Neural crest cell (in vitro differentiated cells): ENCODE results near the gene FER. TPM values are rescaled to one million over a fixed set of nuclear protein-coding genes. Genes with fewer than 3 reads are reported as not detected.

ENCODE experiments used
- DNase-seq: peaks from one replicate; pipeline ENCODE4 v3.0.0; 2021; ENCODE audit warnings: low read depth, mixed read lengths, low spot score
- H3K27ac Mint-ChIP-seq: one replicate; pipeline ENCODE4 v1.8.0; 2021; ENCODE audit warnings: mild to moderate bottlenecking, mixed read lengths; ENCODE audit not compliant: unreplicated experiment
- H3K27me3 Mint-ChIP-seq: 2 replicates; pipeline ENCODE4 v1.8.0; 2021; ENCODE audit warnings: low read depth, mild to moderate bottlenecking, mixed read lengths
- H3K36me3 Mint-ChIP-seq: 2 replicates; pipeline ENCODE4 v1.8.0; 2021; ENCODE audit warnings: low read depth, mild to moderate bottlenecking, mixed read lengths
- H3K4me1 Mint-ChIP-seq: 2 replicates; pipeline ENCODE4 v1.8.0; 2021; ENCODE audit warnings: mixed read lengths
- H3K4me3 Mint-ChIP-seq: one replicate; pipeline ENCODE4 v1.8.0; 2021; ENCODE audit warnings: mild to moderate bottlenecking, mixed read lengths
- H3K9me3 Mint-ChIP-seq: 2 replicates; pipeline ENCODE4 v1.8.0; 2021; ENCODE audit warnings: mixed read lengths
- total RNA-seq: library from RNA; stranded (reverse); gene quantifications from 2 replicates; pipeline ENCODE4 v1.2.1, GENCODE V29; 2021
- TF ChIP-seq, protein P1 (sequence below): fragments of 200-600 bp; sonication (generic); conservative IDR thresholded peaks from 2 replicates; pipeline ENCODE4 v1.5.0; 2021; ENCODE audit warnings: antibody characterized with exemption, mild to moderate bottlenecking

The FER gene
- total RNA-seq, 1 donor from 2014 or later, result 25.4 TPM

DNA sequence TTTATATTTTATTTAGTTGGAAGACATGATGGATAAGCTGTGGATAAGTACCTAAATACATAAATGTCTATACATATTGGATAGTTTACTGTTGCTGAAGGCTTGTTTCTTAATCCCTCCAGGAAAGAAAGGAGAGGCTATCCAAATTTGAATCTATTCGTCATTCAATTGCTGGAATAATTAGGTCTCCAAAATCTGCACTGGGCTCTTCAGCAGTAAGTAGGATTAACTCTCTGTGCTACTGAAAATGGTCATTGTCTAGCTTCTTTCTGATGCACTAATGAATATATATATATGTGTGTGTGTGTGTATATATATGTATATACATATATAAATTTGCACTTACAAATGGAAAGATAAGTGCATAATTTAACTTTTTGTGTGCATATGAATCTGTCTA, 198.3 kb downstream of the FER start:
- H3K9me3 Mint-ChIP-seq, result no peaks in the 10 kb centered on the region
- no peak overlapping the region for H3K27ac Mint-ChIP-seq
- H3K4me3 Mint-ChIP-seq, result no peak overlapping the region
- TF ChIP-seq, protein P1, sequence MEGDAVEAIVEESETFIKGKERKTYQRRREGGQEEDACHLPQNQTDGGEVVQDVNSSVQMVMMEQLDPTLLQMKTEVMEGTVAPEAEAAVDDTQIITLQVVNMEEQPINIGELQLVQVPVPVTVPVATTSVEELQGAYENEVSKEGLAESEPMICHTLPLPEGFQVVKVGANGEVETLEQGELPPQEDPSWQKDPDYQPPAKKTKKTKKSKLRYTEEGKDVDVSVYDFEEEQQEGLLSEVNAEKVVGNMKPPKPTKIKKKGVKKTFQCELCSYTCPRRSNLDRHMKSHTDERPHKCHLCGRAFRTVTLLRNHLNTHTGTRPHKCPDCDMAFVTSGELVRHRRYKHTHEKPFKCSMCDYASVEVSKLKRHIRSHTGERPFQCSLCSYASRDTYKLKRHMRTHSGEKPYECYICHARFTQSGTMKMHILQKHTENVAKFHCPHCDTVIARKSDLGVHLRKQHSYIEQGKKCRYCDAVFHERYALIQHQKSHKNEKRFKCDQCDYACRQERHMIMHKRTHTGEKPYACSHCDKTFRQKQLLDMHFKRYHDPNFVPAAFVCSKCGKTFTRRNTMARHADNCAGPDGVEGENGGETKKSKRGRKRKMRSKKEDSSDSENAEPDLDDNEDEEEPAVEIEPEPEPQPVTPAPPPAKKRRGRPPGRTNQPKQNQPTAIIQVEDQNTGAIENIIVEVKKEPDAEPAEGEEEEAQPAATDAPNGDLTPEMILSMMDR, result no peak
- H3K36me3 Mint-ChIP-seq, result no peaks in the 10 kb centered on the region
- no peak for DNase-seq
- no peaks in the 10 kb centered on the region for H3K4me1 Mint-ChIP-seq
- H3K27me3 Mint-ChIP-seq, result no peaks in the 10 kb centered on the region

- TF ChIP-seq, protein P1, result no peak
- no peak overlapping the region for H3K4me3 Mint-ChIP-seq
- no peaks in the 10 kb centered on the region for H3K36me3 Mint-ChIP-seq
- DNase-seq, result no peak
- H3K27ac Mint-ChIP-seq, result no peak overlapping the region
- no peaks in the 10 kb centered on the region for H3K9me3 Mint-ChIP-seq
- no peaks in the 10 kb centered on the region for H3K4me1 Mint-ChIP-seq
- no peaks in the 10 kb centered on the region for H3K27me3 Mint-ChIP-seq
Measured at GRCh38 chr5:108947164-108947563, 199.5 kb downstream of the FER start.

DNA sequence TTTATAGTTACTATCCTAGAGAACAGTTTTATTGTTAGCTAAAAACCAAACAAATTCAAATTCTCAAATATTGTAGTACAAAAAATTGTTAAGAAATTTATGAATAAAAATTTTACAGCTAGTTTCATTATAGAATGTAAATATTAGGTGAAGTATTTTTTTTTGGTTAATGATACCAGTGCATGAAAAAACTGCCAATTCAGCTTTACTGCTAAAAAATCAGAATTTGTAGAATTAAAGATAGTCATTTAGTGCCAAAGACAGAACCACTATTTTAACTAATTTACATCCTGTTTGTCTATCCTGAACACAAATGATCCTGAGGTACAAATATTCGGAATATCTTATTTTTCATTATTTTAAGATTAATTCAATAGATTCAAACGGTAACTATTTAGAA, 202.6 kb downstream of the FER start:
- no peaks in the 10 kb centered on the region for H3K36me3 Mint-ChIP-seq
- TF ChIP-seq, protein P1, result no peak
- H3K27ac Mint-ChIP-seq, result no peak overlapping the region
- no peaks in the 10 kb centered on the region for H3K4me1 Mint-ChIP-seq
- H3K27me3 Mint-ChIP-seq, result no peaks in the 10 kb centered on the region
- no peaks in the 10 kb centered on the region for H3K9me3 Mint-ChIP-seq
- no peak for DNase-seq
- no peak overlapping the region for H3K4me3 Mint-ChIP-seq

DNA sequence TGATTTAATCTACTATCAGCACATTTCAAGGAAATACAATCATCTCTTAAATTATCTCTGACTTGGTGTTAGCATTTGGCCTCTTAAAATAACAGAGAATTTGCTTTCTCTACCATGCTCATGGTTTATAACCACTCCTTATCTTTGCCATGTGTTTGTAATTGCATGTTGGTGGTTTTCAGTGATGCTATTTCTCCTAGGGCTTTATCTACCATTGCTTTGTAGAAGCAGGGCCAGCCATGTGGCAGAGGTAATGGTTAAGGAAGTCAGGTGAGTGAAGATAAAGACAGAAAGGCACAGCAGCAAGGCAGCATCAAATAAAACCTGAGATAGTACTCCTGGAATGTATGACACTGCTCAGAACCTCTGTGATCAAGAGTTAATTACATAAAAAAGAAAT, 206.2 kb downstream of the FER start:
- Mint-ChIP-seq H3K27me3 (no peaks in the 10 kb centered on the region), H3K36me3 (no peaks in the 10 kb centered on the region), H3K4me1 (no peaks in the 10 kb centered on the region), H3K4me3 (no peak overlapping the region), H3K27ac (no peak overlapping the region), H3K9me3 (no peaks in the 10 kb centered on the region)
- TF ChIP-seq, protein P1, result no peak
- no peak for DNase-seq

- H3K27me3 Mint-ChIP-seq, result no peaks in the 10 kb centered on the region
- H3K27ac Mint-ChIP-seq, result no peak overlapping the region
- H3K36me3 Mint-ChIP-seq, result no peaks in the 10 kb centered on the region
- H3K4me1 Mint-ChIP-seq, result no peaks in the 10 kb centered on the region
- no peak overlapping the region for H3K4me3 Mint-ChIP-seq
- DNase-seq, result no peak
- TF ChIP-seq, protein P1, result no peak
- H3K9me3 Mint-ChIP-seq, result no peaks in the 10 kb centered on the region
Measured at GRCh38 chr5:108957333-108957732, 209.6 kb downstream of the FER start.

- Mint-ChIP-seq H3K27me3 (no peaks in the 10 kb centered on the region), H3K4me3 (no peak overlapping the region), H3K4me1 (no peaks in the 10 kb centered on the region), H3K36me3 (peaks cover 12% of the 10 kb centered on the region), H3K27ac (no peak overlapping the region), H3K9me3 (peaks cover 8% of the 10 kb centered on the region)
- TF ChIP-seq, protein P1, result no peak
- DNase-seq, result no peak
Measured at GRCh38 chr5:108966910-108967309, 219.2 kb downstream of the FER start.
